ENCODE results near the gene SLC41A3. TPM values are rescaled to one million over a fixed set of nuclear protein-coding genes. Genes with fewer than 3 reads are reported as not detected.

SLC41A3 gene
- total and polyA plus RNA-seq, 2 of the 4 experiments (the other 2 are of a cell fraction), result 30.5 to 43.5 TPM

DNA sequence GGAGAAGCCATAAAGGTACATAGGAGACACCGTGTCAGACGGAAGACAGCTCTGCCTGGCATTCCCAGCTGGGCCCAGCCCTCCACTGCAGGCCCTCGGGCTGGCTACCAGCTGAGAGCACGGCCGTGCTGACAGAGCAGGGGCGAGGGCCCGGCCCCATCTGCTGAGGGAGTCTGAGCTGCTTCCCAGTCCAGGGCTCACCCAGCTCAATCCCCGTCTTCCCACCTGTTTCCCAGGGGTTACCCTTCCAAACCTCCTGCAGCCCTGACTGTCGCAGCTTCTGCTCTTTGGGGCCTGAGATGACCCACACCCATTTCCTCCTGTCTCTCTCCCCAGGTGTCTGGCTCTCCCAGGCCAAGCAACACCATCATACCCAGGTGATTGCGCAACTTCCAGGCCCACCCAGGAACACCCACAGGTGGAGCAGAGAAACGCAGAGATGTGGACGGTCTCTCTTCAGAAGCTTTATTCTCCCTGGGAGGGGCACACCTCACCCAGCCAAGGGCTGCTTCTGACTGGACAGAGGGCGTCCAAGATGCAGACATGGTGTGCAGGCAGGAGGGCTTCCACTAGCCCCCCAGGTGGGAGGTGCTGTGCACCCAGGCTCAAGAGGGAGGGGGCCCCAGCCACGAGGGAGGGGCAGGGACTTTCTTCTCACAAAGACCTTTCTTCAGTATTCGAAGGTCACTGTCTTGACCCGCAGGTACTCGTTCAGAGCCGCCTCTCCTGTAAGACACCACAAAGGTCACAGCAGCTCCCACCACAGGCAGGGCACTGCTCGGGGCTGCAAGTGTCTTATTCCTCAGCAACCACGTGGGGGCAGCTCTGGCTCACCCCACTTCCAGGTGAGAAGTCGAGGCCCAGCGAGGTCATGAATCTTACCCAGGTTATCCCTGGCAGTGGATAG lies 19.4 kb upstream of the SLC41A3 start:
- peak; percentile 96 for TF ChIP-seq CEBPB (IDR thresholded peaks at IDR 0.05; ENCODE audit: low read depth, low read length)
- TF ChIP-seq CHD1 (IDR thresholded peaks at IDR 0.05; ENCODE audit: low read depth, low read length), result no peak

More for the DNA sequence above, 19.4 kb upstream of the SLC41A3 start:
- Histone ChIP-seq H3K4me2 (ENCODE audit: low read depth, low read length) (no peak overlapping the region), H3K23ac (ENCODE audit: low read depth, low read length) (no peak overlapping the region), H2BK120ac (ENCODE audit: low read depth, low read length) (no peak overlapping the region), H3K9ac (ENCODE audit: low read depth, low read length) (no peak overlapping the region), H3K9me1 (ENCODE audit: insufficient read depth, low read length) (peaks cover 6% of the 10 kb centered on the region; the same call in 1 of the 2 replicates), H3K18ac (ENCODE audit: low read depth, low read length) (no peak overlapping the region), H3K79me1 (ENCODE audit: low read depth in 1 of 2, low read length in 2 of 2) (no peaks in the 10 kb centered on the region), H2BK5ac (ENCODE audit: low read depth, low read length, poor library complexity, severe bottlenecking) (no peak overlapping the region), H2AK5ac (ENCODE audit: low read depth, low read length) (no peak overlapping the region), H4K20me1 (ENCODE audit: insufficient read depth, low read length) (no peaks in the 10 kb centered on the region), H3K27me3 (ENCODE audit: control insufficient read depth, insufficient read depth, low read length) (no peaks in the 10 kb centered on the region; the same call in 1 of the 2 replicates), H2AFZ (replicated peaks; ENCODE audit: low read length, poor library complexity) (peak overlapping the region; percentile 56), H3K4me3 (ENCODE audit: insufficient read depth, low read depth, low read length) (no peak overlapping the region), H3K4me1 (ENCODE audit: control insufficient read depth, insufficient read depth, low read length) (peaks cover 10% of the 10 kb centered on the region), H3K9me3 (ENCODE audit: control insufficient read depth, insufficient read depth, low read length) (no peaks in the 10 kb centered on the region), H4K8ac (ENCODE audit: low read depth in 2 of 2, low read length in 2 of 2) (no peak overlapping the region), H3K14ac (replicated peaks; ENCODE audit: low read depth, low read length) (no peak overlapping the region), H3K36me3 (ENCODE audit: control insufficient read depth, insufficient read depth, low read length) (no peaks in the 10 kb centered on the region), H3K4ac (ENCODE audit: low read depth, low read length) (no peak overlapping the region), H2BK15ac (ENCODE audit: low read depth, low read length) (no peak overlapping the region), H4K5ac (ENCODE audit: low read depth, low read length) (no peak overlapping the region), H2BK20ac (ENCODE audit: low read depth, low read length) (no peak overlapping the region), H3K56ac (ENCODE audit: extremely low read depth, insufficient read depth, low read length) (no peak overlapping the region), H2AK9ac (replicated peaks; ENCODE audit: low read depth, low read length, poor library complexity) (no peak overlapping the region), H3K27ac (ENCODE audit: insufficient read depth, low read length) (no peak overlapping the region), H4K91ac (ENCODE audit: insufficient read depth, low read depth, low read length) (no peak overlapping the region)
- ChIA-PET CTCF (no interaction called here), POLR2A (ENCODE audit: unreplicated experiment) (no interaction called here)
- BruUV-seq (replicated peaks), result no TSS peak
- DNase-seq (no peak), ATAC-seq (ENCODE audit: low read depth) (no peak)
- WGBS, 2 experiments (ENCODE audit: extremely low coverage in 2 of 2, insufficient read length in 1 of 2), result 83% methylated on average over 6 of the region's 22 CpGs; no CpG with 5 or more reads in 1 of the 2 experiments
- dilution Hi-C loops (cut with HindIII; ENCODE audit: low sequenced_read_pairs, unreplicated experiment) (no loop called here), in situ Hi-C loops (cut with MboI; ENCODE audit: low sequenced_read_pairs) (no loop called here), intact Hi-C loops (cut with micrococcal nuclease) (no loop called here)

Data from IMR-90 (cell line).